ENCODE measurements around the gene SLAMF6.

Gene SLAMF6

GRCh38 chr1:160437432-160438316 lies 85.4 kb downstream of the SLAMF6 start:
- Histone ChIP-seq H3K4me1 (ENCODE audit: control insufficient read depth in 5 of 5, insufficient read depth in 5 of 5, low read length in 5 of 5) (no peaks in the 10 kb centered on the region), H3K9me3 (ENCODE audit: control insufficient read depth in 5 of 5, low read length in 5 of 5) (no peaks in the 10 kb centered on the region), H3K4me3 (ENCODE audit: low read depth in 1 of 5, low read length in 5 of 5) (peak overlapping the region in 3 of 5 donors; percentile 1 to 29 (median 20)), H3K27ac (ENCODE audit: low read depth, low read length) (no peak overlapping the region), H3K9ac (ENCODE audit: low read length in 5 of 5) (no peak overlapping the region), H3K27me3 (ENCODE audit: control insufficient read depth in 5 of 5, insufficient read depth in 4 of 5, low read length in 5 of 5) (no peaks in the 10 kb centered on the region), H3K36me3 (ENCODE audit: control insufficient read depth in 5 of 5, insufficient read depth in 5 of 5, low read length in 5 of 5) (no peaks in the 10 kb centered on the region)

- no peak overlapping the region for H3K4me3 ChIP-seq (ENCODE audit: low read depth in 1 of 5, low read length in 5 of 5)
- H3K36me3 ChIP-seq (ENCODE audit: control insufficient read depth in 5 of 5, insufficient read depth in 5 of 5, low read length in 5 of 5), result no peaks in the 10 kb centered on the region
- H3K9ac ChIP-seq (ENCODE audit: low read length in 5 of 5), result no peak overlapping the region
- no peak overlapping the region for H3K27ac ChIP-seq (ENCODE audit: low read depth, low read length)
- no peaks in the 10 kb centered on the region for H3K4me1 ChIP-seq (ENCODE audit: control insufficient read depth in 5 of 5, insufficient read depth in 5 of 5, low read length in 5 of 5)
- H3K27me3 ChIP-seq (ENCODE audit: control insufficient read depth in 5 of 5, insufficient read depth in 4 of 5, low read length in 5 of 5), result no peaks in the 10 kb centered on the region
- no peaks in the 10 kb centered on the region for H3K9me3 ChIP-seq (ENCODE audit: control insufficient read depth in 5 of 5, low read length in 5 of 5)
Measured at GRCh38 chr1:160436966-160437365, 86.1 kb downstream of the SLAMF6 start.

Measured in subcutaneous abdominal adipose tissue (tissue), 5 donors.